Ovary (tissue), 9 donors: ENCODE measurements around the gene PPIF. TPM values are rescaled to one million over a fixed set of nuclear protein-coding genes. Genes with fewer than 3 reads are reported as not detected.

ENCODE experiments used
- DNase-seq, 5 donors: peaks; one replicate each; pipeline ENCODE4 v3.0.0-alpha.2; 2019 to 2020
- H3K27ac ChIP-seq, 2 donors: fragments of 200-600 bp; one replicate each; pipeline versions ENCODE4 v1.5.1 to v1.8.0; 2019 to 2022
- H3K27me3 ChIP-seq: fragments of 200-600 bp; one replicate; pipeline ENCODE4 v1.8.0; 2022
- H3K36me3 ChIP-seq: fragments of 200-600 bp; sonication (generic); one replicate; pipeline ENCODE4 v1.5.1; 2019
- H3K4me1 ChIP-seq: one replicate; pipeline ENCODE4 v1.8.1; 2013; ENCODE audit warnings: mild to moderate bottlenecking, moderate library complexity; ENCODE audit not compliant: insufficient read depth
- H3K4me3 ChIP-seq: fragments of 200-600 bp; sonication (generic); one replicate; pipeline ENCODE4 v1.5.1; 2017
- H3K9me3 ChIP-seq, 2 donors: fragments of 200-600 bp in 1 of 2; sonication (generic) in 1 of 2; one replicate each; pipeline versions ENCODE4 v1.5.1 to v1.8.1; 2013 to 2019; ENCODE audit warnings: mild to moderate bottlenecking in 1 of 2, moderate library complexity in 1 of 2
- CTCF ChIP-seq, 3 donors: fragments of 450-650 bp in 2 of 3; fragments of 200-600 bp in 1 of 3; IDR thresholded peaks; one replicate each; pipeline versions ENCODE4 v1.5.1 to v1.8.0; 2016 to 2022; ENCODE audit warnings: antibody characterized with exemption in 3 of 3, mild to moderate bottlenecking in 1 of 3
- EP300 ChIP-seq: sonication (generic); formaldehyde crosslinking; IDR thresholded peaks from one replicate; pipeline ENCODE4 v1.6.1; 2017; ENCODE audit warnings: antibody characterized with exemption
- POLR2A ChIP-seq: fragments of 450-650 bp; IDR thresholded peaks from one replicate; pipeline ENCODE4 v1.6.1; 2017; ENCODE audit warnings: antibody characterized with exemption, mild to moderate bottlenecking, moderate library complexity
- WGBS, 3 donors: extraction: QIAGEN DNeasy Blood & Tissue Kit in 1 of 3; methylation state at CpG; one replicate each; pipeline versions ENCODE4 v1.1.5 to v1.1.7; 2013 to 2017; 5-methylcytosine and 5-hydroxymethylcytosine counted together
- intact Hi-C, 4 donors: fragments of 100-400 bp; cut with DNase I; formaldehyde crosslinking; loops; one replicate each; pipeline versions ENCODE4 v1.11.0 to v1.15.1; 2022 to 2023
- polyA plus RNA-seq, 2 donors: library from polyadenylated mRNA; stranded (reverse); fragments of 200-250 nt in 1 of 2; fragments of 350-450 nt in 1 of 2; fragmentation: Illumina TruSeq in 1 of 2; extraction: RNeasy Lipid Tissue Mini Kit (QIAGEN cat#74804) in 1 of 2; gene quantifications; one replicate each; pipeline ENCODE4 v1.2.3, GENCODE V29; 2013 to 2014
- total RNA-seq, 7 donors: library from RNA; depleted of rRNA in 2 of 7; stranded (reverse); fragments of >200 nt in 2 of 7; fragmentation: NEBNext Ultra II Directional in 3 of 7; extraction: Animal tissue kit (Norgen Biotek cat#: 25700) in 3 of 7; gene quantifications; one replicate each; pipeline versions ENCODE4 v1.1.0 to v1.2.4, GENCODE V29; 2016 to 2023
- donor health status: DM: no; HTN: no; CAD: no; lungs with moderate emphysema.
- donor health status: DM: no; HTN: no; CAD: no.
- donor health status: Bipolar disorder and iron deficiency.
- donor health status: DM: yes; HTN: yes; CAD: no.
- donor health status: DM: no; HTN: no; CAD: no.
- donor health status: DM: yes; HTN: yes; CAD: no.

Gene PPIF
- total and polyA plus RNA-seq, 9 donors = 15.5 to 64.3 (median 32.3) TPM

- H3K4me1 ChIP-seq = no peaks in the 10 kb centered on the region
- WGBS, 3 donors = 90 to 100% (median 98%) methylated on average over 1 of the region's 1 CpG
- H3K4me3 ChIP-seq = no peak overlapping the region
- intact Hi-C loops = no loop called here
- no peaks in the 10 kb centered on the region for H3K27me3 ChIP-seq
- H3K9me3 ChIP-seq = no peaks in the 10 kb centered on the region
- DNase-seq = no peak
- H3K27ac ChIP-seq = no peak overlapping the region
- H3K36me3 ChIP-seq = no peaks in the 10 kb centered on the region
- TF ChIP-seq CTCF (IDR thresholded peaks at IDR 0.05) = no peak
- no peak for TF ChIP-seq POLR2A
- TF ChIP-seq EP300 = no peak
These were observed 23.7 kb upstream of the PPIF start for GRCh38 chr10:79323602-79324001.

- Histone ChIP-seq H3K4me1 (no peaks in the 10 kb centered on the region), H3K27ac (no peak overlapping the region), H3K4me3 (no peak overlapping the region), H3K9me3 (no peaks in the 10 kb centered on the region), H3K36me3 (no peaks in the 10 kb centered on the region), H3K27me3 (no peaks in the 10 kb centered on the region)
- intact Hi-C loops = no loop called here
- TF ChIP-seq CTCF (IDR thresholded peaks at IDR 0.05) = no peak
- WGBS, 3 donors = 82 to 86% (median 82%) methylated on average over 10 of the region's 10 CpGs
- no peak for DNase-seq
These were observed 23.1 kb upstream of the PPIF start for GRCh38 chr10:79324032-79324695.

- no peaks in the 10 kb centered on the region for H3K36me3 ChIP-seq
- TF ChIP-seq CTCF (IDR thresholded peaks at IDR 0.05) (no peak), POLR2A (no peak), EP300 (no peak)
- no peaks in the 10 kb centered on the region for H3K9me3 ChIP-seq
- H3K27me3 ChIP-seq = no peaks in the 10 kb centered on the region
- 89 to 98% (median 89%) methylated on average over 3 of the region's 3 CpGs for WGBS, 3 donors
- no peak for DNase-seq
- H3K27ac ChIP-seq = no peak overlapping the region
- H3K4me1 ChIP-seq = no peaks in the 10 kb centered on the region
- intact Hi-C loops = no loop called here
- no peak overlapping the region for H3K4me3 ChIP-seq
These were observed 20.7 kb upstream of the PPIF start for GRCh38 chr10:79326361-79327089.

- no peak for DNase-seq
- intact Hi-C loops = no loop called here
- H3K9me3 ChIP-seq = no peaks in the 10 kb centered on the region
These were observed 20.2 kb upstream of the PPIF start for GRCh38 chr10:79327090-79327457.

More at GRCh38 chr10:79327090-79327457, 20.2 kb upstream of the PPIF start:
- TF ChIP-seq POLR2A (no peak), EP300 (no peak), CTCF (IDR thresholded peaks at IDR 0.05) (no peak)
- Histone ChIP-seq H3K4me3 (no peak overlapping the region), H3K27me3 (no peaks in the 10 kb centered on the region), H3K27ac (no peak overlapping the region), H3K4me1 (no peaks in the 10 kb centered on the region), H3K36me3 (no peaks in the 10 kb centered on the region)
- 93 to 97% (median 94%) methylated on average over 8 of the region's 8 CpGs for WGBS, 3 donors
